ENCODE measurements around the gene NHSL2.

Gene NHSL2

GRCh38 chrX:72019487-72019886 lies 108.8 kb downstream of the NHSL2 start:
- DNase-seq (ENCODE audit: low read depth): no peak

- no peak for DNase-seq (ENCODE audit: low read depth)
These were observed 109.6 kb downstream of the NHSL2 start for GRCh38 chrX:72020204-72020603.

GRCh38 chrX:72020788-72021187 lies 110.1 kb downstream of the NHSL2 start:
- no peak for DNase-seq (ENCODE audit: low read depth)

- no peak for DNase-seq (ENCODE audit: low read depth)
These were observed 111.3 kb downstream of the NHSL2 start for GRCh38 chrX:72021975-72022374.

- DNase-seq (ENCODE audit: low read depth): no peak
These were observed 112.4 kb downstream of the NHSL2 start for GRCh38 chrX:72023071-72023470.

GRCh38 chrX:72025236-72025770 lies 114.7 kb downstream of the NHSL2 start:
- DNase-seq (ENCODE audit: low read depth): no peak

- no peak for DNase-seq (ENCODE audit: low read depth)
These were observed 115.8 kb downstream of the NHSL2 start for GRCh38 chrX:72026341-72027023.

- no peak for DNase-seq (ENCODE audit: low read depth)
These were observed 116.6 kb downstream of the NHSL2 start for GRCh38 chrX:72027024-72027913.

- DNase-seq (ENCODE audit: low read depth): no peak
These were observed 117.3 kb downstream of the NHSL2 start for GRCh38 chrX:72027914-72028307.

- no peak for DNase-seq (ENCODE audit: low read depth)
These were observed 118.2 kb downstream of the NHSL2 start for GRCh38 chrX:72028701-72029470.

- no peak for DNase-seq (ENCODE audit: low read depth)
These were observed 119.1 kb downstream of the NHSL2 start for GRCh38 chrX:72029483-72030411.

GRCh38 chrX:72030431-72030830 lies 119.8 kb downstream of the NHSL2 start:
- DNase-seq (ENCODE audit: low read depth): no peak

- no peak for DNase-seq (ENCODE audit: low read depth)
These were observed 120.5 kb downstream of the NHSL2 start for GRCh38 chrX:72031118-72031517.

- DNase-seq (ENCODE audit: low read depth): no peak
These were observed 121.0 kb downstream of the NHSL2 start for GRCh38 chrX:72031634-72032033.

- DNase-seq (ENCODE audit: low read depth): no peak
These were observed 127.0 kb downstream of the NHSL2 start for GRCh38 chrX:72037601-72038000.

GRCh38 chrX:72038016-72038415 lies 127.4 kb downstream of the NHSL2 start:
- DNase-seq (ENCODE audit: low read depth): no peak

- DNase-seq (ENCODE audit: low read depth): no peak
These were observed 128.2 kb downstream of the NHSL2 start for GRCh38 chrX:72038868-72039267.

- DNase-seq (ENCODE audit: low read depth): no peak
These were observed 129.9 kb downstream of the NHSL2 start for GRCh38 chrX:72040506-72040905.

GRCh38 chrX:72041176-72041575 lies 130.5 kb downstream of the NHSL2 start:
- DNase-seq (ENCODE audit: low read depth): no peak

GRCh38 chrX:72041871-72042851 lies 131.5 kb downstream of the NHSL2 start:
- no peak for DNase-seq (ENCODE audit: low read depth)
